NCI-H187 treated with DMSO at 0.1 percent for 48 hours (cell line): ENCODE data around the gene XIRP2.
A peak's percentile ranks its signal among the peaks of the same experiment; 100 is the strongest.
"Not testable (repeated sequence)": the region's sequence is repeated elsewhere in the genome, so short reads cannot be mapped to it uniquely, and the experiment has no call there.

ENCODE experiments used
- DNase-seq: peaks from one replicate; lab custom pipeline; 2025; lab: John Stamatoyannopoulos, UW

The XIRP2 gene

DNA sequence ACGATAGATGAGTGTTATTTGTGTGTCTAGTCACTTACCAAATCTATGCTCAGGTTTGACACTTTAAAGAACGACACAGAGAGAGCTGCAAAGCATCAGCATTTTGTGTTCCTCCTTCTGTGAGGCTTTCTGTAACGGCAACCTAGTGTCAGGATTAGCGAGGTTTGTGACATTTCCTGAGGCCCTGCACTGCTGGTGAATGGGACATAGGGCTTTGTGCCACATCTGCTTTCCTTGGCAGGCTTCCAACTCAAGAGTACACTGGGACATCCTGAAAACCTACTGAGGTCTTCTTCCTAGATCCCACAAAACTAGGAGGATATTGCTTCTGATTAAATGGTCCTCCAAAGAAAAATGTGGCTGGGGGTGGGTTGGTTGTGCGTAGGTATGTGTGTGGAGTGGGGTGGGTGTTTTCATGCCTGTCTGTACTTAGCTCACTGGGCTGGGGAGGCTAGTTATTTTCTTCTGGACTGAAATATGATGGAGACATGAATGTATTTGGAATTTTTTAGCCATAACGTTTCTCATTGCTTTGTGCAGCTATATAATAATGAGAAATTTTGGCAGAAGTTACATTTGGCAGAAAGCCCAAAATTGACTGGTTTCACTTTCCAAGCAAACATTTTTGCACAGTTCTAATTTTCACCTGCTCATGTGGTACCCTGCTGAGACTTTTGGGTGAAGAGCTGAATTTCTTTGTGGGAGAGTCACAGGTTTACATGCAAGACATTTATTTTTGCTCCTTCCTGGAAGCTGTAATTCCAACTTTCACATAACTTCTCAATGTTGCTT, 308.4 kb downstream of the XIRP2 start:
- no peak for DNase-seq

GRCh38 chr2:167198009-167198408, 309.7 kb downstream of the XIRP2 start:
- no peak for DNase-seq

GRCh38 chr2:167198576-167198975, 310.3 kb downstream of the XIRP2 start:
- DNase-seq: no peak

DNA sequence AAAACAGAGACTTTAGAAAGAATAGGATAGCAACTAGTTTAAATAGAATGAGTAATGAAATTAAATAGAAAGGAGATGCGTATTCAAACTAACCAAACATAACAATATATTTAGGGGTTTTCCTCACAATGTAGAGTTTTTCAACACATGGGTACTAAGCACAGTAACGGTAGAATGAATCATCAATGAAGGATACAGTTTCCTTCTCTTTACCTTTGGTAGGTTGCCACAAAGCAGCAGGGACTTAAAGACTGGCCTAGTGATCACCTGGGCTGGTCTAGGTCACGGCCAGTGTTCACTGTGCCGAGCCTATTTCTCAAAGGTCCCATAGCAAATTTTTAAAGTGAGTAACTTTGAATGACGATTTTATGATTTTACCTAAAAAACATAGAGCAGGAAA, 311.7 kb downstream of the XIRP2 start:
- DNase-seq: no peak

- no peak for DNase-seq
These were observed 321.5 kb downstream of the XIRP2 start for GRCh38 chr2:167209784-167210183.

DNA sequence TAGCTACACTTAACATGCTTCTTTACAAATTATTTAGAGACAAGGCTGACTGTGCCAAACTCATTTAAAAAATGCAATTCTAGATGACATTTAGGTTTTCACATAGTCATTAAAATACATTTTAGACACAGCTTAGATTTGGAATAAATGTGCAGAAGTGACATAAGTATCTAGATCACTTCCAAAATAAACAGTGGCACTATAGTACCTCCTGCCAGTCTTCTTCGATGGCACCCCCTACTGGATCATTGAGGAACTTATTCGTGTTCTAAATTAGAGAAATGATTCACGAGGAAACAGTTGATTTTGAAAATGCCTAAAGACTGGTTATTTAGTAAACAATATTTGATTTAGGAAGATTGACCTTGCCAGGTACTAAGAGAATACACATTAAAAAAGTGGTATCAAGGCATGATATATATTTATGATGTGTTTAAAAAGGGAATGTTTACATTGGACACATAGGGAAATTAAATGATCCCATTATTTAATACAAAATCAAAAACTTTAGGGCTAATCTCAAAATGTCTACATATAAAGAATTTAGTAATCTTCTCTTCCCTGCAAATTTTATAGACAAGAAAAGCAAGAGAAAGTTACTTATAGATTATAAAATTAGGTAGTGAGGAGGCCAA, 323.9 kb downstream of the XIRP2 start:
- DNase-seq: peak; percentile 1

DNA sequence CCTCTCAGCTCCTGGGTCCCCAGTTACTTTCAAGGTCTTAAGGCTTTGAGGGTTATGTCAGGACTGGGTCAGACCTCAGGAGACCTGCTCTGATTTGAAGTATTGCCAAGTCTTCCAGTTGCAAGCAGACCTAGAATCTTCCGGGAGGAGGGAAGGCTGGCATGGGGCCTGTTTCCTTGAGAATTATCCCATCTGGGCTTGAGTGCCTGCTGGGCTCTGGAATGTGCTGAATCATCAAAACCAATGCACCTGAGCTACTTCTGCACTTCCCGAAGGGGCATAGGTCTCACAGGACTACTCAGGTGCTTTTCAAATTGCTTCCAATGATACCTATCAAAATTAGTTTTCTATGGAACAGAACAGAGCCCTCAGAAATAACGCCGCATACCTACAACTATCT, 327.3 kb downstream of the XIRP2 start:
- no peak for DNase-seq

- no peak for DNase-seq
These were observed 349.2 kb downstream of the XIRP2 start for GRCh38 chr2:167237478-167237877.

- DNase-seq: no peak
These were observed 352.4 kb downstream of the XIRP2 start for GRCh38 chr2:167240671-167241070.

- no peak for DNase-seq
These were observed 360.9 kb downstream of the XIRP2 start for GRCh38 chr2:167249197-167249596.

- no peak for DNase-seq
These were observed 364.7 kb downstream of the XIRP2 start for GRCh38 chr2:167253025-167253424.

GRCh38 chr2:167254721-167255120, 366.4 kb downstream of the XIRP2 start:
- no peak for DNase-seq

DNA sequence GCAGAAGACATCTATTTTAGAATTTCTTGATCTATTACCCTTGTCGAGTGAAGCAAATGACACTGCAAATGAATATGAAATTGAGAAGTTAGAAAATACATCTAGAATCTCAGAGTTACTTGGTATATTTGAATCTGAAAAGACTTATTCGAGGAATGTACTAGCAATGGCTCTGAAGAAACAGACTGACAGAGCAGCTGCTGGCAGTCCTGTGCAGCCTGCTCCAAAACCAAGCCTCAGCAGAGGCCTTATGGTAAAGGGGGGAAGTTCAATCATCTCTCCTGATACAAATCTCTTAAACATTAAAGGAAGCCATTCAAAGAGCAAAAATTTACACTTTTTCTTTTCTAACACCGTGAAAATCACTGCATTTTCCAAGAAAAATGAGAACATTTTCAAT, 370.4 kb downstream of the XIRP2 start:
- DNase-seq: no peak

GRCh38 chr2:167264380-167264779, 376.1 kb downstream of the XIRP2 start:
- DNase-seq: no peak

DNA sequence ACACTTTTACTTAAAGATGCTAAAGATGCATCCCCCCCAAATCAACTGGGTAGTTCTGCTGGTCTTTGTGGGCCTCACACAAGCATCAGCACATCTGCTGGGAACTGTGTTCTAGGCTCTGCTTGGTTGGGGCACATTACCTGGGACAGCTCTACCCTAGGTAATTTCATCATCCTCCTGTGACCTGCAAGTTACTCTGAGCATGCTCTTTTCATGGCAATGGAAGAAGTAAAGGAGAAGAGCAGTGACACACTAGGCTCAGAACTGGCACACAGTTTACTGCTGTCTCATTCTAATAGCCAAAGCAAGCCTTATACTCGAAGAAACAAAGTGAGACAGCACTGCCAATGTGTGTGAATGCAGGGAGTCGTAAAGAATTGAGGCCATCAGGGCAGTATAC, 376.7 kb downstream of the XIRP2 start:
- DNase-seq: no peak

DNA sequence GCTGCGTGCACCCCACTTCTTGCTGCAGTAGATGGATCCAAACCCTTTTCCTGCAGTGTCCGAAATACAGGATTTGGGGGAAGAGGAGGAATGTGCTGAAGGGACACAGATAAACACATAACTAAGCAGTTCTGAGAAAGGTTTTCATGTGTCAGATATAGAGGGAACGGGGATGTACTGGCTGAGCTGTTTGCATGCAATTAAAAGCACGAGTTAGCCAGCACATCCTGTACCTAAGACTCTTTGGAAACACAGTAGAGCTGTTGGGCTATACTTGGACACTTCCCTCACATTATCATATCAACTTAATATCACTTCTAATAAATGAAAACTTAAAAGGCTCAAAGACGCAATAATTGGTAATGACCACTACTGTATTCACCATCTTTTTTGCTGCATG, 377.4 kb downstream of the XIRP2 start:
- no peak for DNase-seq

GRCh38 chr2:167268245-167268644, 380.0 kb downstream of the XIRP2 start:
- not testable (repeated sequence) for DNase-seq

GRCh38 chr2:167271932-167272331, 383.7 kb downstream of the XIRP2 start:
- DNase-seq: no peak

DNA sequence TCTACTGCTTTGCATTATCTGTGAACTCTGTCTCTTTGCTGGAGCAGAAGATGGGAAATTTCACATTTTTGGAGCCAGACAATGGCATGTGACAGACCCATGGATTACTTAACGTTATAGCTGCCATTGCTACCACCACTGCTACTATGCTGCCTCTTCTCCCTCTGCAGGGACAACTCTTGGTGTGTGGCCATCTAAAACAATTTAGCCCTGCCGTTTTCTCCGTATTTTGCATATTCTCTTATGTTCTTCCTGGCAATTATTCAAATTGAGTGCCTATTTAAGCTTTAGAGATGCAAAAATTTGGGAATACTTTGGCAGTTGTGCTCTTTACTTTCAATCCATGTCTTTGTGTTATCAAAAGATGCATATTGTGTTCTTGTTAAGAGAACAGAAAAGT, 386.8 kb downstream of the XIRP2 start:
- DNase-seq: no peak

DNA sequence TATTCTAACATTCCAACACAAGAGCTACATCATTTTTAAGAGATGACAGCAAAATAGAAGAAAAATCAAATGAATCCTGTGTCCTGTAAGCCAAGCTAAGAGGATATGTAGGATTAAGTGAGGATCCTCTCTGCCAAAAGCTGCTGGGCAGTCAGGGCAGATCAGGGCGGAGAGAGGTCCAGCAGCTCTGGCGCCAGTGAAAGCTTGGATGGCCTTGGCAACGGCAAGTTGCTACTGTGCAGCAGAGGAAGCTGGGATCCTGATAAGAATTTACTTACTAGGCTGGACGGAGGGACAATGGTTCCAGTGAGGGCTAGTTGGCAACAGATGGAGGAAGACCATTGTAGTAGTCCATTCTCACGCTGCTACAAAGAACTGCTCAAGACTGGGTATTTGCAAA, 391.5 kb downstream of the XIRP2 start:
- DNase-seq: no peak

DNA sequence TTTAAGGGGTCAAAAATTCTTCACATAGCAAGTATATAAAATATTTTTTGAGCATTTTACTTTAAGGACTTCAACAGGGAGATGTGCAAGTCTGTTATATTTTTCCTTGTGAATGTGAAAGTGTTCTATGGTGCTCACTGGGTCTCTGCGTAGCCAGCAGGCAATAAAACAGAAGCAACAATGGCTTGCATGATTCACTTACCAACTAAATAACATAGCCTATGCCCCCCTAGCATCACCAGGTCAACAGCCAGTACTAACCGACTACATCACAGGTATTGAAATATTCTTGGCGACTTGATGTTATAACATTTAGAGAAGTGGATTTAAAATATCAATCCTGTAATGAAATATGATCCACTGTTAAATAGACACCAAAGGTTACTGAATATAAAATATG, 398.9 kb downstream of the XIRP2 start:
- no peak for DNase-seq

DNA sequence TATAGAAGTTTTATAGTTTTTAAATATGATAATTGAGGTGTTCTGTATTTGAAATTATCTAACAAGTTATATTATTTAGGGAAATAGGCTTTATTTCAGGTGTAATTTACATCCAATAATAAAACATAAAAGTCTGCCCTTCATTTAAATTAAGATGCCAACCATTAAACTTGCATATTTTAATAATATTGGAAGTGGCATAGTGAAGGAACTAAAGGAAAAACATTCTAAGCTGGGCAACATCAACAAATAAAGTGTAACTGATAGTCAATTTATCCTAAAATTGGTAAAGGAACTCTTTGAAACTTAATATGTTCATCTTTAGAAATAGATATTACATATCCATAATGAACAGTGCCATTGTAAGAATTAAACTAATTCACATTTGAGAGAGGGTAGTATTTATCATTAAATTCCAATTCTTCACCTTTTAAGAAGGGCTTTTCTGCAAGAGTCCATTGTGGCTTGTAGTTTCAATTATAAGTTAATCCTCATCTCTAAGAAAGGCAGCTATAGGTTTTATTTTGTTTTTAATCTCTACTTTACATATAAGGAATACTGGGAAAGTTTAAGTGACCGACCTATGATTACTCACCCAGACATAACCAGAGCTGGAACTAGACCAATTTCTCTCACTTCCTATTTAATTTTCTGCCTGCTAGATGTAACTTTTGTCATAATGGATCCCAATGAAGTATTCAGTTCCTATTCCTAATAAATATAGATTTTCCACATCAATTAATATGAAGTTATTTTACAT, 401.6 kb downstream of the XIRP2 start:
- no peak for DNase-seq
